ENCODE data around the gene GYS2. TPM values are rescaled to one million over a fixed set of nuclear protein-coding genes. Genes with fewer than 3 reads are reported as not detected.
A peak's percentile ranks its signal among the peaks of the same experiment; 100 is the strongest.

The GYS2 gene
- total RNA-seq, 2 experiments from 2014 or later: 0.22 TPM; not detected in 1

GRCh38 chr12:21627924-21628323, 23.3 kb upstream of the GYS2 start:
- Histone ChIP-seq H3K27me3 (ENCODE audit: control insufficient read depth in 1 of 2, insufficient read depth in 2 of 2, low read length in 2 of 2) (no peaks in the 10 kb centered on the region), H3K4me3 (ENCODE audit: low read length) (no peak overlapping the region), H3K36me3 (ENCODE audit: insufficient read depth, low read length) (peaks cover 6% of the 10 kb centered on the region), H3K27ac (ENCODE audit: low read depth in 1 of 2, low read length in 2 of 2) (no peak overlapping the region), H3K9me3 (ENCODE audit: control insufficient read depth in 1 of 2, insufficient read depth in 1 of 2, low read length in 2 of 2) (peaks cover 0 to 6% of the 10 kb centered on the region in 2 experiments), H3K4me1 (ENCODE audit: insufficient read depth, low read length) (no peaks in the 10 kb centered on the region)
- intact Hi-C loops (cut with DNase I, micrococcal nuclease): no loop called here
- no peak overlapping the region for H3K4me3 Mint-ChIP-seq
- peaks cover 15% of the 10 kb centered on the region for H3K4me1 Mint-ChIP-seq (ENCODE audit: low read depth)
- ATAC-seq (ENCODE audit: poor library complexity) (no peak), DNase-seq (no peak)
- H3K27me3 Mint-ChIP-seq: no peaks in the 10 kb centered on the region
- H3K9me3 Mint-ChIP-seq: peaks cover 2% of the 10 kb centered on the region
- H3K36me3 Mint-ChIP-seq (ENCODE audit: low read depth): peaks cover 79% of the 10 kb centered on the region
- ChIA-PET CTCF (interaction anchor here (1.5 kb wide), 1 partner anchor 52 kb away, joined by 3 read pairs; no protein-coding TSS in a partner anchor), POLR2A (interaction anchor here (1.2 kb wide), 1 partner anchor 20 kb away, joined by 3 read pairs; no protein-coding TSS in a partner anchor)
- TF ChIP-seq CTCF (IDR thresholded peaks at IDR 0.05): no peak
- no peak overlapping the region for H3K27ac Mint-ChIP-seq

GRCh38 chr12:21618566-21618965, 13.9 kb upstream of the GYS2 start:
- peaks cover 22% of the 10 kb centered on the region for H3K36me3 Mint-ChIP-seq (ENCODE audit: low read depth)
- Histone ChIP-seq H3K27ac (ENCODE audit: low read depth in 1 of 2, low read length in 2 of 2) (no peak overlapping the region), H3K4me1 (ENCODE audit: insufficient read depth, low read length) (peaks cover 24% of the 10 kb centered on the region), H3K4me3 (ENCODE audit: low read length) (no peak overlapping the region), H3K9me3 (ENCODE audit: control insufficient read depth in 1 of 2, insufficient read depth in 1 of 2, low read length in 2 of 2) (peaks cover 0 to 4% of the 10 kb centered on the region in 2 experiments), H3K27me3 (ENCODE audit: control insufficient read depth in 1 of 2, insufficient read depth in 2 of 2, low read length in 2 of 2) (no peaks in the 10 kb centered on the region), H3K36me3 (ENCODE audit: insufficient read depth, low read length) (no peaks in the 10 kb centered on the region)
- peaks cover 5% of the 10 kb centered on the region for H3K9me3 Mint-ChIP-seq
- TF ChIP-seq CTCF (IDR thresholded peaks at IDR 0.05): no peak
- ChIA-PET POLR2A (interaction anchor here (0.7 to 1.0 kb wide), 3 partner anchors 39 to 118 kb away, joined by 3 to 4 read pairs (median 3); partner anchors contain the start of genes GOLT1B, LDHB and RECQL), CTCF (interaction anchor here (1.0 to 1.4 kb wide), 3 partner anchors 12 to 62 kb away, joined by 3 to 5 read pairs (median 3); no protein-coding TSS in a partner anchor)
- ATAC-seq (ENCODE audit: poor library complexity) (no peak), DNase-seq (no peak)
- peak overlapping the region; percentile 34 for H3K4me3 Mint-ChIP-seq
- peak overlapping the region; percentile 84 for H3K27ac Mint-ChIP-seq
- H3K27me3 Mint-ChIP-seq: no peaks in the 10 kb centered on the region
- peaks cover 66% of the 10 kb centered on the region for H3K4me1 Mint-ChIP-seq (ENCODE audit: low read depth)
- intact Hi-C loops (cut with DNase I, micrococcal nuclease): loop anchor here in 1 of 2 experiments (5.0 kb wide), 1 partner anchor 39 kb away; the partner anchor contains the start of gene LDHB

GRCh38 chr12:21617030-21617429, 12.4 kb upstream of the GYS2 start:
- peak overlapping the region; percentile 84 for H3K27ac Mint-ChIP-seq
- Histone ChIP-seq H3K4me1 (ENCODE audit: insufficient read depth, low read length) (peaks cover 24% of the 10 kb centered on the region), H3K27ac (ENCODE audit: low read depth in 1 of 2, low read length in 2 of 2) (peak overlapping the region in 1 of 2 donors; percentile 80), H3K4me3 (ENCODE audit: low read length) (no peak overlapping the region), H3K27me3 (ENCODE audit: control insufficient read depth in 1 of 2, insufficient read depth in 2 of 2, low read length in 2 of 2) (no peaks in the 10 kb centered on the region), H3K36me3 (ENCODE audit: insufficient read depth, low read length) (no peaks in the 10 kb centered on the region), H3K9me3 (ENCODE audit: control insufficient read depth in 1 of 2, insufficient read depth in 1 of 2, low read length in 2 of 2) (peaks cover 0 to 6% of the 10 kb centered on the region in 2 experiments)
- ATAC-seq (ENCODE audit: poor library complexity): no peak
- intact Hi-C loops (cut with DNase I, micrococcal nuclease): loop anchor here in 1 of 2 experiments (5.0 kb wide), 1 partner anchor 40 kb away; the partner anchor contains the start of gene LDHB
- ChIA-PET POLR2A (no interaction called here), CTCF (interaction anchor here (1.5 kb wide), 1 partner anchor 63 kb away, joined by 3 read pairs; no protein-coding TSS in a partner anchor)
- peaks cover 5% of the 10 kb centered on the region for H3K9me3 Mint-ChIP-seq
- peak overlapping the region; percentile 40 for H3K4me3 Mint-ChIP-seq
- TF ChIP-seq CTCF (IDR thresholded peaks at IDR 0.05): no peak
- H3K27me3 Mint-ChIP-seq: no peaks in the 10 kb centered on the region
- DNase-seq: no peak
- H3K36me3 Mint-ChIP-seq (ENCODE audit: low read depth): peaks cover 16% of the 10 kb centered on the region
- H3K4me1 Mint-ChIP-seq (ENCODE audit: low read depth): peaks cover 81% of the 10 kb centered on the region

Measured in CD4-positive, alpha-beta T cell (primary cell).